RWPE2 (cell line): ENCODE data around the gene ITPKB.

ENCODE experiments used
- ATAC-seq: fragments of 200-7000 bp; cut with Tn5 transposase; 3 replicates; pipeline ENCODE4 v1.9.1; 2021; ENCODE audit warnings: low read depth
- DNase-seq: peaks from one replicate; pipeline ENCODE4 v3.0.0-alpha.2; 2020; ENCODE audit warnings: low spot score
- H3K27ac ChIP-seq: fragments of 450-650 bp; 2 replicates; pipeline ENCODE4 v1.5.1; 2017; ENCODE audit warnings: mild to moderate bottlenecking; ENCODE audit not compliant: poor library complexity, severe bottlenecking
- H3K27me3 ChIP-seq: fragments of 250-450 bp; sonication (Bioruptor Pico); 2 replicates; pipeline ENCODE4 v1.5.1; 2021; ENCODE audit warnings: mild to moderate bottlenecking, moderate library complexity; ENCODE audit not compliant: insufficient read depth, poor library complexity, severe bottlenecking
- H3K36me3 ChIP-seq: fragments of 250-450 bp; sonication (Bioruptor Pico); 2 replicates; pipeline ENCODE4 v1.5.1; 2020; ENCODE audit warnings: low read depth, mild to moderate bottlenecking, moderate library complexity
- H3K4me1 ChIP-seq: fragments of 250-450 bp; sonication (Bioruptor Pico); 2 replicates; pipeline ENCODE4 v1.5.1; 2021; ENCODE audit warnings: mild to moderate bottlenecking, moderate library complexity; ENCODE audit not compliant: insufficient read depth, poor library complexity, severe bottlenecking
- H3K4me3 ChIP-seq: fragments of 250-450 bp; sonication (Bioruptor Pico); 2 replicates; pipeline ENCODE4 v1.5.1; 2021; ENCODE audit warnings: mild to moderate bottlenecking, moderate library complexity; ENCODE audit not compliant: severe bottlenecking
- H3K9me3 ChIP-seq: fragments of 250-450 bp; sonication (Bioruptor Pico); 2 replicates; pipeline ENCODE4 v1.5.1; 2021; ENCODE audit warnings: mild to moderate bottlenecking, moderate library complexity; ENCODE audit not compliant: severe bottlenecking
- CTCF ChIP-seq: fragments of 450-650 bp; IDR thresholded peaks from one replicate; pipeline ENCODE4 v1.5.1; 2017; ENCODE audit warnings: mild to moderate bottlenecking, moderate library complexity; ENCODE audit not compliant: poor library complexity, severe bottlenecking

ITPKB gene

DNA sequence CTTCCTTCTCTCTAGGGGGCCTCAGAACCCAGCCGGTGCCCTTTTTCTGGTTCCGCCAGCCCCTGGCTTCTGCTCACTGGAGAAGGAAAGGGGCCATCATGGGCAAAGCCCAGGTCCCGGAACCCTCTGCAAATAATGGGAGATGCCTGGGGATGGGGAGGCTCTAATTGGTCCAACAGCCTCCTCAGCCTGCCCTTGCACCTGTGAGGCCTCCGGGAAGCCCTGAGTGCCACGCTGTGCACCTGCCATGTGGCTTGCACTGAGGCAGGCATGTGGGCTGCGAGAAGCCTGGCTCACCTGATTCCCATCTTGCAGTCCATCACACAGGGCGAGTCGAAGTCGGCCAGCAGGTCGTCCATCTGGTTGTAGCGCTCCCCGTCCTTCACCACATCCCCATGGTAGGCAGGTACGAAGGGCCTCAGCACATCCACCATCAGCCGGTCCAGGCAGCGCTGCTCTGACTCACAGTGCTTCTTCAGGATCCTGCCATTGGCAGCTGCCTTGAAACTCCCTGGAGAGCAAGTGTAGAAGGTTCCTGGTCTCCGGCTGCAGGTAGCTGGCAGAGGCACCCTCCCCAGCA lies 92.1 kb downstream of the ITPKB start:
- H3K9me3 ChIP-seq = no peaks in the 10 kb centered on the region
- no peak overlapping the region for H3K4me3 ChIP-seq
- no peak for TF ChIP-seq CTCF
- no peak for ATAC-seq
- H3K27me3 ChIP-seq = no peaks in the 10 kb centered on the region
- H3K36me3 ChIP-seq = no peaks in the 10 kb centered on the region
- H3K27ac ChIP-seq = no peak overlapping the region
- H3K4me1 ChIP-seq = no peaks in the 10 kb centered on the region
- DNase-seq = no peak

- H3K27me3 ChIP-seq = no peaks in the 10 kb centered on the region
- ATAC-seq (no peak), DNase-seq (no peak)
- H3K9me3 ChIP-seq = no peaks in the 10 kb centered on the region
- TF ChIP-seq CTCF = no peak
- no peaks in the 10 kb centered on the region for H3K36me3 ChIP-seq
- no peak overlapping the region for H3K27ac ChIP-seq
- no peaks in the 10 kb centered on the region for H3K4me1 ChIP-seq
- H3K4me3 ChIP-seq = no peak overlapping the region
These were observed 92.8 kb downstream of the ITPKB start for GRCh38 chr1:226646026-226646869.

- H3K27ac ChIP-seq = no peak overlapping the region
- H3K4me3 ChIP-seq = no peak overlapping the region
- no peak for ATAC-seq
These were observed 93.7 kb downstream of the ITPKB start for GRCh38 chr1:226645279-226645976.

GRCh38 chr1:226644541-226645176 lies 94.4 kb downstream of the ITPKB start:
- no peaks in the 10 kb centered on the region for H3K9me3 ChIP-seq
- no peak for DNase-seq
- no peak overlapping the region for H3K4me3 ChIP-seq
- H3K27me3 ChIP-seq = no peaks in the 10 kb centered on the region
- H3K4me1 ChIP-seq = no peaks in the 10 kb centered on the region
- no peak for ATAC-seq
- no peak for TF ChIP-seq CTCF
- no peak overlapping the region for H3K27ac ChIP-seq
- no peaks in the 10 kb centered on the region for H3K36me3 ChIP-seq

More at GRCh38 chr1:226645279-226645976, 93.7 kb downstream of the ITPKB start:
- TF ChIP-seq CTCF = no peak
- no peaks in the 10 kb centered on the region for H3K27me3 ChIP-seq
- H3K4me1 ChIP-seq = no peaks in the 10 kb centered on the region
- no peak for DNase-seq
- no peaks in the 10 kb centered on the region for H3K36me3 ChIP-seq
- H3K9me3 ChIP-seq = no peaks in the 10 kb centered on the region
